Astrocyte (in vitro differentiated cells and primary cell): Measurements from ENCODE around the gene MAEA. TPM values are rescaled to one million over a fixed set of nuclear protein-coding genes. Genes with fewer than 3 reads are reported as not detected.

Experiments used
- DNase-seq: peaks from one replicate; pipeline ENCODE4 v3.0.0-alpha.2; 2010; ENCODE audit warnings: low read depth
- FAIRE-seq: peaks from 2 replicates; lab custom pipeline; 2011; peaks lifted over from hg19 to GRCh38; lab: Jason Lieb, UNC
- H2AFZ ChIP-seq: 2 replicates; pipeline ENCODE4 v1.6.0; 2012; ENCODE audit warnings: low read depth, low read length, inconsistent platforms
- H3K27ac ChIP-seq: 2 replicates; pipeline ENCODE4 v1.5.1; 2011; ENCODE audit warnings: low read depth, low read length, inconsistent platforms
- H3K27me3 ChIP-seq: 2 replicates; pipeline ENCODE4 v1.6.0; 2011; ENCODE audit warnings: low read length, inconsistent platforms; ENCODE audit not compliant: insufficient read depth
- H3K36me3 ChIP-seq: 2 replicates; pipeline ENCODE4 v1.5.1; 2011; ENCODE audit warnings: low read length, inconsistent platforms; ENCODE audit not compliant: insufficient read depth
- H3K4me1 ChIP-seq: 2 replicates; pipeline ENCODE4 v1.5.1; 2011; ENCODE audit warnings: low read length, inconsistent platforms; ENCODE audit not compliant: insufficient read depth
- H3K4me2 ChIP-seq: 2 replicates; pipeline ENCODE4 v1.6.0; 2012; ENCODE audit warnings: low read length, inconsistent platforms
- H3K4me3 ChIP-seq: 2 replicates; pipeline ENCODE4 v1.5.1; 2011; ENCODE audit warnings: low read depth, mild to moderate bottlenecking, low read length, inconsistent platforms; ENCODE audit not compliant: insufficient read depth
- H3K79me2 ChIP-seq: 2 replicates; pipeline ENCODE4 v1.6.0; 2012; ENCODE audit warnings: mild to moderate bottlenecking, low read length, inconsistent platforms; ENCODE audit not compliant: insufficient read depth
- H3K9ac ChIP-seq: 2 replicates; pipeline ENCODE4 v1.6.0; 2012; ENCODE audit warnings: mild to moderate bottlenecking, low read length, inconsistent platforms
- H3K9me3 ChIP-seq: 2 replicates; pipeline ENCODE4 v1.5.1; 2012; ENCODE audit warnings: low read depth, mild to moderate bottlenecking, low read length, inconsistent platforms; ENCODE audit not compliant: insufficient read depth
- H4K20me1 ChIP-seq: 2 replicates; pipeline ENCODE4 v1.6.0; 2012; ENCODE audit warnings: low read length, inconsistent platforms; ENCODE audit not compliant: insufficient read depth
- H3K27ac Mint-ChIP-seq: one replicate; pipeline ENCODE4 v1.8.0; 2021; ENCODE audit warnings: mild to moderate bottlenecking, mixed read lengths; ENCODE audit not compliant: unreplicated experiment
- H3K27me3 Mint-ChIP-seq: one replicate; pipeline ENCODE4 v1.8.0; 2021; ENCODE audit warnings: low read depth, mixed read lengths; ENCODE audit not compliant: unreplicated experiment
- H3K36me3 Mint-ChIP-seq: one replicate; pipeline ENCODE4 v1.8.0; 2021; ENCODE audit warnings: low read depth, mixed read lengths; ENCODE audit not compliant: unreplicated experiment
- H3K4me1 Mint-ChIP-seq: one replicate; pipeline ENCODE4 v1.8.0; 2021; ENCODE audit warnings: low read depth, mixed read lengths; ENCODE audit not compliant: unreplicated experiment
- H3K4me3 Mint-ChIP-seq: one replicate; pipeline ENCODE4 v1.8.0; 2021; ENCODE audit warnings: mild to moderate bottlenecking, moderate library complexity, mixed read lengths; ENCODE audit not compliant: unreplicated experiment
- H3K9me3 Mint-ChIP-seq: one replicate; pipeline ENCODE4 v1.8.0; 2021; ENCODE audit warnings: mild to moderate bottlenecking, mixed read lengths; ENCODE audit not compliant: unreplicated experiment
- EZH2 ChIP-seq: IDR thresholded peaks from 2 replicates; pipeline ENCODE4 v1.6.1; 2012; ENCODE audit warnings: mild to moderate bottlenecking, low read length, inconsistent platforms; ENCODE audit not compliant: insufficient read depth
- total RNA-seq: library from RNA; stranded (reverse); gene quantifications from 2 replicates; pipeline ENCODE4 v1.2.1, GENCODE V29; 2021
- TF ChIP-seq, protein P1 (sequence below): IDR thresholded peaks from 2 replicates; pipeline ENCODE4 v1.5.1; 2011; ENCODE audit warnings: low read depth, mild to moderate bottlenecking, inconsistent platforms, low read length, moderate library complexity; ENCODE audit not compliant: insufficient read depth

The MAEA gene
- total RNA-seq, 1 donor from 2014 or later = 79.3 TPM

DNA sequence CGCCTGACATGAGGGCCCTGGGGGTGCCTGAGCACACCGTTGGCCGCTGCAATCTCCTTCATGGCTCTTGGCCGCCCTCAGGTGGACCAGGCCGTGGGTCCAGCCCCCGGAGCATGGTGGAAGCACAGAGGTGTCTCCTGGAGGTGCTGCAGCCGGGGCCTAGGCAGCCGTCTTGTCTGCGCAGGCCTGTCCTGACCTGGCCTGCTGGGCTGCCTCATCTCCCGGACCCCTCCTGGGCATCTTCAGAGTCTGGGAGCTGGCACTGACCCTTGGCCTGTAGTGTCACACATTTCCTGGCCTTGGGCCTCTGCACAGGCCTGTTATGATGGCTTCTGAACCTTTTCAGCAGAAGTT, 78.2 kb downstream of the MAEA start:
- Mint-ChIP-seq H3K36me3 (peaks cover 15% of the 10 kb centered on the region), H3K27me3 (no peaks in the 10 kb centered on the region), H3K4me3 (no peak overlapping the region), H3K4me1 (peaks cover 3% of the 10 kb centered on the region), H3K27ac (no peak overlapping the region), H3K9me3 (peaks cover 5% of the 10 kb centered on the region)
- no peaks in the 10 kb centered on the region for H3K79me2 ChIP-seq
- TF ChIP-seq EZH2 = no peak
- TF ChIP-seq, protein P1, sequence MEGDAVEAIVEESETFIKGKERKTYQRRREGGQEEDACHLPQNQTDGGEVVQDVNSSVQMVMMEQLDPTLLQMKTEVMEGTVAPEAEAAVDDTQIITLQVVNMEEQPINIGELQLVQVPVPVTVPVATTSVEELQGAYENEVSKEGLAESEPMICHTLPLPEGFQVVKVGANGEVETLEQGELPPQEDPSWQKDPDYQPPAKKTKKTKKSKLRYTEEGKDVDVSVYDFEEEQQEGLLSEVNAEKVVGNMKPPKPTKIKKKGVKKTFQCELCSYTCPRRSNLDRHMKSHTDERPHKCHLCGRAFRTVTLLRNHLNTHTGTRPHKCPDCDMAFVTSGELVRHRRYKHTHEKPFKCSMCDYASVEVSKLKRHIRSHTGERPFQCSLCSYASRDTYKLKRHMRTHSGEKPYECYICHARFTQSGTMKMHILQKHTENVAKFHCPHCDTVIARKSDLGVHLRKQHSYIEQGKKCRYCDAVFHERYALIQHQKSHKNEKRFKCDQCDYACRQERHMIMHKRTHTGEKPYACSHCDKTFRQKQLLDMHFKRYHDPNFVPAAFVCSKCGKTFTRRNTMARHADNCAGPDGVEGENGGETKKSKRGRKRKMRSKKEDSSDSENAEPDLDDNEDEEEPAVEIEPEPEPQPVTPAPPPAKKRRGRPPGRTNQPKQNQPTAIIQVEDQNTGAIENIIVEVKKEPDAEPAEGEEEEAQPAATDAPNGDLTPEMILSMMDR = no peak
- no peaks in the 10 kb centered on the region for H3K9me3 ChIP-seq
- no peaks in the 10 kb centered on the region for H3K4me1 ChIP-seq
- no peak overlapping the region for H3K9ac ChIP-seq
- no peak overlapping the region for H3K4me3 ChIP-seq
- no peak overlapping the region for H3K4me2 ChIP-seq
- FAIRE-seq (no peak), DNase-seq (no peak)
- no peaks in the 10 kb centered on the region for H3K27me3 ChIP-seq
- H2AFZ ChIP-seq = no peak overlapping the region
- no peaks in the 10 kb centered on the region for H4K20me1 ChIP-seq
- no peak overlapping the region for H3K27ac ChIP-seq
- no peaks in the 10 kb centered on the region for H3K36me3 ChIP-seq

DNA sequence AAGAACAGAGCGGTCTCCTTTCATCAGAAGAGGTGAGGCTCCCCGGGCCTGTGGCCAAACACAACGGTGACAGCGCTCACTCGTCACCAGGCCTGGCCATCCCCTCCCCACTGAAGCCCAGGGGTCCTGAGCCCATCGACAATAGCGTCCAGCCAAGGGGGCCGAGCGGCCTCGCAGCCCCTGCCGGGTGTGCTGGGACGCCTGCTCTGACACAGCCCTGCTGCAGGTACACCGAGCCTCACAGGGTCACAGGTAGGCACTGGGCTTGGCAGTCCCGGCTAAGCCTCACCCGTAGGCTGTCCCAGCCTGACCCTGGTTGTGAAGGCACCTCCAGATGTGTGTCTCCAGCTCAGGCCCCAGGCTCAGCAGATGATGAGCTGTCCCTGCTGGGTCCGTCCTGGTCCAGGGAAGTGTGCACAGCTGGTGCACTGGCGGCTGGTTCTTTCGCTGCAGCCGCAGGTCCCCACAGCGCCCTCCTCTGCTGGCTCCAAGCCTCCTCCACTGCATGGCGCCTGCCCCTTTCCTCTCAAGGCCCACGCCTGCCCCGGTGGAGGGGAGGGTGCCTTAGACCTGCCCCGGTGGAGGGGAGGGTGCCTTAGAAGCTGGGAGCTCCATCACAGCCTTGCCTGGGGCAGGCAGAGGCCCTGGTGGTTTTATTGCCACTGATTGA, 78.9 kb downstream of the MAEA start:
- H3K9me3 Mint-ChIP-seq = peaks cover 5% of the 10 kb centered on the region
- H3K36me3 Mint-ChIP-seq = peaks cover 21% of the 10 kb centered on the region
- H3K4me1 Mint-ChIP-seq = peaks cover 3% of the 10 kb centered on the region
- no peaks in the 10 kb centered on the region for H3K27me3 Mint-ChIP-seq
- H3K27ac Mint-ChIP-seq = no peak overlapping the region
- no peak overlapping the region for H3K4me3 Mint-ChIP-seq
- H3K4me3 ChIP-seq = no peak overlapping the region
- no peak overlapping the region for H2AFZ ChIP-seq
- no peaks in the 10 kb centered on the region for H3K36me3 ChIP-seq
- no peaks in the 10 kb centered on the region for H3K27me3 ChIP-seq
- H3K4me1 ChIP-seq = no peaks in the 10 kb centered on the region
- TF ChIP-seq, protein P1 = no peak
- no peak for TF ChIP-seq EZH2
- no peaks in the 10 kb centered on the region for H3K9me3 ChIP-seq
- H3K27ac ChIP-seq = no peak overlapping the region
- no peak overlapping the region for H3K4me2 ChIP-seq
- no peaks in the 10 kb centered on the region for H3K79me2 ChIP-seq
- no peaks in the 10 kb centered on the region for H4K20me1 ChIP-seq
- no peak overlapping the region for H3K9ac ChIP-seq
- DNase-seq (no peak), FAIRE-seq (no peak)

DNA sequence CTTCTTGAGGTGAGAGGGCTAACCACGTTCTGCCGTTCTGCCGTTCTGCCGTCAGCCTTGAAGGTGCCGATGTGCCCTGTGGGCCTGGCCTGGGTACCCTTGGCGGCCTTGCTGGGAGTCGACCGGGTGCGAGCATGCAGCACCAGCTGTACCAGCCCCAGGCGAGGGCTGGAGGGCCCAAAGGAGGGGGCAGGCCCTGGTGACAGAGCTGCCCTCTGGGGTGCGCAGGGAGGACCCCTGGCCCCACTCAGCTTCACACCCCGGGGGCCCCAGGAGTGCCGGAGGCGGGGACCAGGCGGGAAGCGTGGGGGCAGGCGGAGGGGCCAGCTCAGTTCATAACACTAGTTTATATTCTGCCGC, 79.4 kb downstream of the MAEA start:
- peaks cover 5% of the 10 kb centered on the region for H3K9me3 Mint-ChIP-seq
- no peaks in the 10 kb centered on the region for H3K79me2 ChIP-seq
- H3K36me3 Mint-ChIP-seq = peaks cover 25% of the 10 kb centered on the region
- no peak for DNase-seq
- H3K4me2 ChIP-seq = no peak overlapping the region
- H3K9me3 ChIP-seq = no peaks in the 10 kb centered on the region
- no peak overlapping the region for H3K4me3 ChIP-seq
- peaks cover 3% of the 10 kb centered on the region for H3K4me1 Mint-ChIP-seq
- no peak overlapping the region for H2AFZ ChIP-seq
- H3K27me3 ChIP-seq = no peaks in the 10 kb centered on the region
- no peak overlapping the region for H3K4me3 Mint-ChIP-seq
- H4K20me1 ChIP-seq = no peaks in the 10 kb centered on the region
- FAIRE-seq = no peak
- TF ChIP-seq, protein P1 = no peak
- TF ChIP-seq EZH2 = no peak
- no peak overlapping the region for H3K27ac Mint-ChIP-seq
- no peaks in the 10 kb centered on the region for H3K4me1 ChIP-seq
- H3K36me3 ChIP-seq = no peaks in the 10 kb centered on the region
- H3K9ac ChIP-seq = no peak overlapping the region
- no peak overlapping the region for H3K27ac ChIP-seq
- H3K27me3 Mint-ChIP-seq = no peaks in the 10 kb centered on the region
